Trophoblast cell (in vitro differentiated cells and primary cell): Measurements from ENCODE around the gene HOTAIR.
A peak's percentile ranks its signal among the peaks of the same experiment; 100 is the strongest.

Experiments
- DNase-seq, 2 donors: peaks; one replicate each; pipeline ENCODE4 v3.0.0-alpha.2; 2016
- H2AFZ ChIP-seq: 2 replicates; pipeline ENCODE4 v1.6.1; 2013; ENCODE audit warnings: low read length, moderate library complexity, mild to moderate bottlenecking; ENCODE audit not compliant: insufficient read depth, poor library complexity
- H2AK5ac ChIP-seq: 2 replicates; pipeline ENCODE4 v1.6.1; 2013; ENCODE audit warnings: mild to moderate bottlenecking, low read length
- H2BK120ac ChIP-seq: 2 replicates; pipeline ENCODE4 v1.6.1; 2013; ENCODE audit warnings: low read length, mild to moderate bottlenecking, moderate library complexity; ENCODE audit not compliant: insufficient read depth, poor library complexity
- H2BK12ac ChIP-seq: 2 replicates; pipeline ENCODE4 v1.6.1; 2013; ENCODE audit warnings: mild to moderate bottlenecking, low read length, moderate library complexity
- H2BK5ac ChIP-seq: 2 replicates; pipeline ENCODE4 v1.6.1; 2013; ENCODE audit warnings: low read length, low read depth, moderate library complexity, mild to moderate bottlenecking; ENCODE audit not compliant: poor library complexity
- H3K14ac ChIP-seq: 2 replicates; pipeline ENCODE4 v1.6.1; 2013; ENCODE audit warnings: mild to moderate bottlenecking, low read length
- H3K18ac ChIP-seq: 2 replicates; pipeline ENCODE4 v1.6.1; 2013; ENCODE audit warnings: mild to moderate bottlenecking, low read length
- H3K23ac ChIP-seq: 2 replicates; pipeline ENCODE4 v1.6.1; 2013; ENCODE audit warnings: low read length
- H3K27ac ChIP-seq: 2 replicates; pipeline ENCODE4 v1.5.1; 2013; ENCODE audit warnings: low read depth, mild to moderate bottlenecking, inconsistent platforms, low read length, moderate library complexity
- H3K27me3 ChIP-seq: 2 replicates; pipeline ENCODE4 v1.6.1; 2013; ENCODE audit warnings: inconsistent platforms, mild to moderate bottlenecking, low read length, moderate library complexity; ENCODE audit not compliant: insufficient read depth
- H3K36me3 ChIP-seq, 2 experiments: 1 replicate in 1 of 2; 2 replicates in 1 of 2; pipeline ENCODE4 v1.6.1; 2013; ENCODE audit warnings: low read length in 2 of 2, mild to moderate bottlenecking in 2 of 2, moderate library complexity in 1 of 2; ENCODE audit not compliant: insufficient read depth in 2 of 2, control insufficient read depth in 1 of 2
- H3K4ac ChIP-seq: 2 replicates; pipeline ENCODE4 v1.6.1; 2013; ENCODE audit warnings: low read depth, mild to moderate bottlenecking, low read length, moderate library complexity
- H3K4me1 ChIP-seq, 2 experiments: 1 replicate in 1 of 2; 2 replicates in 1 of 2; pipeline ENCODE4 v1.6.1; 2013; ENCODE audit warnings: low read length in 2 of 2, mild to moderate bottlenecking in 2 of 2, moderate library complexity in 1 of 2; ENCODE audit not compliant: insufficient read depth in 2 of 2, control insufficient read depth in 1 of 2
- H3K4me2 ChIP-seq: 2 replicates; pipeline ENCODE4 v1.6.1; 2013; ENCODE audit warnings: inconsistent platforms, mild to moderate bottlenecking, low read length, moderate library complexity
- H3K4me3 ChIP-seq: 2 replicates; pipeline ENCODE4 v1.5.1; 2013; ENCODE audit warnings: mild to moderate bottlenecking, low read depth, low read length, inconsistent platforms
- H3K79me1 ChIP-seq: one replicate; pipeline ENCODE4 v1.6.1; 2013; ENCODE audit warnings: low read length
- H3K79me2 ChIP-seq: 2 replicates; pipeline ENCODE4 v1.6.1; 2013; ENCODE audit warnings: low read length, mild to moderate bottlenecking; ENCODE audit not compliant: control insufficient read depth, insufficient read depth, poor library complexity
- H3K9ac ChIP-seq: 2 replicates; pipeline ENCODE4 v1.6.1; 2013; ENCODE audit warnings: mild to moderate bottlenecking, low read length
- H3K9me3 ChIP-seq: 2 replicates; pipeline ENCODE4 v1.6.1; 2013; ENCODE audit warnings: low read depth, mild to moderate bottlenecking, control low read depth, inconsistent platforms, low read length; ENCODE audit not compliant: insufficient read depth
- H4K12ac ChIP-seq: 2 replicates; pipeline ENCODE4 v1.6.1; 2013; ENCODE audit warnings: low read depth, mild to moderate bottlenecking, low read length, moderate library complexity
- H4K8ac ChIP-seq: 2 replicates; pipeline ENCODE4 v1.6.1; 2013; ENCODE audit warnings: low read depth, mild to moderate bottlenecking, low read length, moderate library complexity
- H4K91ac ChIP-seq: one replicate; pipeline ENCODE4 v1.6.1; 2013; ENCODE audit warnings: low read depth, mild to moderate bottlenecking, low read length, moderate library complexity
- WGBS: extraction: QIAGEN DNeasy Blood & Tissue Kit; methylation state at CpG from one replicate; pipeline ENCODE4 v1.1.7; 2013; ENCODE audit warnings: missing lambda C conversion rate; ENCODE audit not compliant: insufficient read length, insufficient coverage; ENCODE audit errors: extremely low coverage; 5-methylcytosine and 5-hydroxymethylcytosine counted together

HOTAIR gene

GRCh38 chr12:54017878-54018467 lies 43.2 kb upstream of the HOTAIR start:
- Histone ChIP-seq H3K4ac (no peak overlapping the region), H3K4me1 (peaks cover 4 to 7% of the 10 kb centered on the region in 2 experiments), H3K9me3 (peaks cover 11% of the 10 kb centered on the region), H3K14ac (no peak overlapping the region), H3K4me3 (peak overlapping the region; percentile 59), H3K23ac (no peak overlapping the region), H3K27ac (no peak overlapping the region), H3K18ac (no peak overlapping the region), H4K91ac (no peak overlapping the region), H3K79me2 (no peaks in the 10 kb centered on the region), H2BK120ac (no peak overlapping the region), H2AK5ac (no peak overlapping the region), H4K12ac (peak overlapping the region; percentile 6), H3K9ac (no peak overlapping the region), H3K4me2 (peak overlapping the region; percentile 78), H2BK5ac (no peak overlapping the region), H2BK12ac (no peak overlapping the region), H3K27me3 (peaks cover 92% of the 10 kb centered on the region), H3K79me1 (no peaks in the 10 kb centered on the region), H3K36me3 (no peaks in the 10 kb centered on the region), H4K8ac (peak overlapping the region; percentile 70), H2AFZ (peak overlapping the region; percentile 38)
- DNase-seq: peak; percentile 59 to 73
- no CpG with 5 or more reads among the region's 34 CpGs for WGBS

DNA sequence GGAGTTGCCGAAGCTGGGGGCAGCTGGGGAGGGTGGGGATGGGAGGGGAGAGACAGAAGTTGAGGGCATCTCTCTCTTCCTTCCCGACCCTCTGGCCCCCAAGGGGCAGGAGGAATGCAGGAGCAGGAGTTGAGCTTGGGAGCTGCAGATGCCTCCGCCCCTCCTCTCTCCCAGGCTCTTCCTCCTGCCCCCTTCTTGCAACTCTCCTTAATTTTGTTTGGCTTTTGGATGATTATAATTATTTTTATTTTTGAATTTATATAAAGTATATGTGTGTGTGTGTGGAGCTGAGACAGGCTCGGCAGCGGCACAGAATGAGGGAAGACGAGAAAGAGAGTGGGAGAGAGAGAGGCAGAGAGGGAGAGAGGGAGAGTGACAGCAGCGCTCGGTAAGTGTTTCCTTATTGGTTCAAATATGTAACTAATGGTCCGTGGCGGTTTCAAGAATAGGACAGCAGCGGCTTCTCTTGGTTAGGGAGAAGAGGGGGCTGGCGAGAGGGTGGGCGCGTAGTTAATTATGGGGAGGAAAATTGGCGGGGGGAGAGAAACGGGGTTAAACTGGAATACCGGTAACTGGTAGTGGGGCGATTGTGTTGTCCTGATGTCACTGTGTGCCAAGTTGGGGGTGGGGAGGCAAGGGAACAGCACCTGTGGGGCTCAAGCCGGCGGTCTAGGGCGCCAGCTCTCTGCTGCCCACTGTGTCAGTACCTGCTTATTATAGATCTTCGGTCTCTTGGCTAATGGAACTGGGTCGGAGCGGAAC lies 42.5 kb upstream of the HOTAIR start:
- Histone ChIP-seq H2BK12ac (no peak overlapping the region), H3K18ac (no peak overlapping the region), H3K9me3 (peaks cover 11% of the 10 kb centered on the region), H2AFZ (no peak overlapping the region), H3K79me2 (no peaks in the 10 kb centered on the region), H3K4me3 (no peak overlapping the region), H2BK120ac (no peak overlapping the region), H3K4me2 (peak overlapping the region; percentile 78), H2AK5ac (no peak overlapping the region), H3K36me3 (no peaks in the 10 kb centered on the region), H2BK5ac (no peak overlapping the region), H3K14ac (no peak overlapping the region), H3K27ac (no peak overlapping the region), H3K23ac (no peak overlapping the region), H3K4ac (no peak overlapping the region), H3K79me1 (no peaks in the 10 kb centered on the region), H4K8ac (no peak overlapping the region), H3K4me1 (peaks cover 4 to 7% of the 10 kb centered on the region in 2 experiments), H4K91ac (no peak overlapping the region), H3K27me3 (peaks cover 91% of the 10 kb centered on the region), H3K9ac (no peak overlapping the region), H4K12ac (no peak overlapping the region)
- DNase-seq: peak in 1 of 2 donors; percentile 13
- no CpG with 5 or more reads among the region's 24 CpGs for WGBS

- Histone ChIP-seq H3K27me3 (peaks cover 87% of the 10 kb centered on the region), H3K18ac (no peak overlapping the region), H2BK5ac (no peak overlapping the region), H3K36me3 (no peaks in the 10 kb centered on the region), H3K9ac (no peak overlapping the region), H2BK120ac (no peak overlapping the region), H2AFZ (no peak overlapping the region), H3K9me3 (peaks cover 11% of the 10 kb centered on the region), H2BK12ac (no peak overlapping the region), H3K4ac (no peak overlapping the region), H3K4me1 (peaks cover 4 to 7% of the 10 kb centered on the region in 2 experiments), H3K14ac (no peak overlapping the region), H4K12ac (no peak overlapping the region), H4K91ac (no peak overlapping the region), H3K27ac (no peak overlapping the region), H3K23ac (no peak overlapping the region), H3K79me2 (no peaks in the 10 kb centered on the region), H3K4me2 (no peak overlapping the region), H2AK5ac (no peak overlapping the region), H3K4me3 (no peak overlapping the region), H3K79me1 (no peaks in the 10 kb centered on the region), H4K8ac (no peak overlapping the region)
- DNase-seq: peak in 1 of 2 donors; percentile 25
- WGBS: no CpG with 5 or more reads among the region's 25 CpGs
These were observed 41.8 kb upstream of the HOTAIR start for GRCh38 chr12:54016478-54016964.

DNA sequence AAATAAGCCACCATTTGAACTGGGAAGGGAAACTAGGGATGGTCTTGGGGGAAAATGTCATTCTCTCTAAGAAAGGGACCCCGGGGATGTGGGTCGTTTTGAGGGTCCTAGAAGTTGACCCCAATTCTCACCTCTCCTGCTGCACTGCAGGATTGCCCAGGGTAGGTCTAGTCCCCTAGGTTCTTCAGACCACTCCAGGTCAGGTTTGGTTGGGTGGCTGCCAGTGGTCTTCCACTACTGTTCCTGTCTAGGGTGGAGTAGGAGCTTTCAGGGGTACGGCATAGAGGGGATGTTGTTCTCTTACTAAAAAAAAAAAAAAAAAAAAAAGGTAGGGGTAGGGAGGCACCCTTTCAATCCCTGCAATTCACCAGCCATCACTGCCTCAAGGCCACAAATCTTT lies 41.3 kb upstream of the HOTAIR start:
- H3K9ac ChIP-seq: no peak overlapping the region
- peaks cover 86% of the 10 kb centered on the region for H3K27me3 ChIP-seq
- no peak overlapping the region for H3K23ac ChIP-seq
- H2BK5ac ChIP-seq: no peak overlapping the region
- H2AK5ac ChIP-seq: no peak overlapping the region
- no peak overlapping the region for H2BK120ac ChIP-seq
- H3K79me2 ChIP-seq: no peaks in the 10 kb centered on the region
- H4K12ac ChIP-seq: no peak overlapping the region
- no peak overlapping the region for H3K14ac ChIP-seq
- no peak overlapping the region for H3K18ac ChIP-seq
- H3K4me2 ChIP-seq: no peak overlapping the region
- no peaks in the 10 kb centered on the region for H3K79me1 ChIP-seq
- DNase-seq: no peak
- no peak overlapping the region for H2AFZ ChIP-seq
- whole genome bisulfite sequencing: no CpG with 5 or more reads among the region's 3 CpGs
- peaks cover 4 to 7% of the 10 kb centered on the region in 2 experiments for H3K4me1 ChIP-seq
- peaks cover 11% of the 10 kb centered on the region for H3K9me3 ChIP-seq
- H3K27ac ChIP-seq: no peak overlapping the region
- no peaks in the 10 kb centered on the region for H3K36me3 ChIP-seq
- no peak overlapping the region for H3K4me3 ChIP-seq
- no peak overlapping the region for H4K91ac ChIP-seq
- H3K4ac ChIP-seq: no peak overlapping the region
- no peak overlapping the region for H4K8ac ChIP-seq
- no peak overlapping the region for H2BK12ac ChIP-seq
